GM21723 (cell line): ENCODE data around the gene WDR93.

Source experiments
- ATAC-seq: cut with Tn5 transposase; IDR thresholded peaks from one replicate; pipeline ENCODE4 v1.9.1; 2021; ENCODE audit warnings: mild to moderate bottlenecking, moderate library complexity; ENCODE audit not compliant: unreplicated experiment

Gene WDR93

GRCh38 chr15:89747708-89748682, 57.4 kb downstream of the WDR93 start:
- ATAC-seq: no peak

GRCh38 chr15:89749054-89749453, 58.4 kb downstream of the WDR93 start:
- no peak for ATAC-seq

GRCh38 chr15:89749526-89749925, 58.9 kb downstream of the WDR93 start:
- no peak for ATAC-seq

DNA sequence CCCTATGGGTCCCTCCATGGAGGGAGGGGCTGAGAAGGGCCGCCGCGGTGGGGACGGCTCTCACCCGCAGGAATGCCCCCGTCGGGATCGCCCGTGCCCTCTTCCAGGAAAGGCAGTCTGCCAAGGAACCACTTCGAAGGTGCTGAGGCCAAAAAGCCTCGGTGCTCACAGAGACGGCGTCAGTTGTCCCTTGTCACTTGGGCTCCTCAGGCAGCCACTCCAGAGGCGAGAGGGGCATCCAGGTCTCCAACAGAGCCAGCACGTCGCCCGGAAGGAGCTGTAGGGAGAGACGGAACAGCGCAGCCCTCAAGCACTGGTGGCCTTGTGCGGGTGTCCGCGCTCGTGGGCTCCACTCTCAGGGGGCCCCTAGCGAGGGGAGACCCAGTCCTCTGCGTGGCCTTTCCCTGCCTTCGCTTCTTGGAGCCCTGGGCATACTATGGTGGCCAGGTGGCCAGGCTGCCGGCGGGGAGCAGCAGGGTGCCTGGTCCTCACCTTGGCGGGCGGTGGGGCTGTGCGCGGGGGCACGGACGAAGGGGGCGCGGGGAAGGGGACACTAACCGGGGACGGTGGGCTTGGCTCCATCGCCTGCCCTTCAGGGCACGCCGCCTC, 59.4 kb downstream of the WDR93 start:
- no peak for ATAC-seq

DNA sequence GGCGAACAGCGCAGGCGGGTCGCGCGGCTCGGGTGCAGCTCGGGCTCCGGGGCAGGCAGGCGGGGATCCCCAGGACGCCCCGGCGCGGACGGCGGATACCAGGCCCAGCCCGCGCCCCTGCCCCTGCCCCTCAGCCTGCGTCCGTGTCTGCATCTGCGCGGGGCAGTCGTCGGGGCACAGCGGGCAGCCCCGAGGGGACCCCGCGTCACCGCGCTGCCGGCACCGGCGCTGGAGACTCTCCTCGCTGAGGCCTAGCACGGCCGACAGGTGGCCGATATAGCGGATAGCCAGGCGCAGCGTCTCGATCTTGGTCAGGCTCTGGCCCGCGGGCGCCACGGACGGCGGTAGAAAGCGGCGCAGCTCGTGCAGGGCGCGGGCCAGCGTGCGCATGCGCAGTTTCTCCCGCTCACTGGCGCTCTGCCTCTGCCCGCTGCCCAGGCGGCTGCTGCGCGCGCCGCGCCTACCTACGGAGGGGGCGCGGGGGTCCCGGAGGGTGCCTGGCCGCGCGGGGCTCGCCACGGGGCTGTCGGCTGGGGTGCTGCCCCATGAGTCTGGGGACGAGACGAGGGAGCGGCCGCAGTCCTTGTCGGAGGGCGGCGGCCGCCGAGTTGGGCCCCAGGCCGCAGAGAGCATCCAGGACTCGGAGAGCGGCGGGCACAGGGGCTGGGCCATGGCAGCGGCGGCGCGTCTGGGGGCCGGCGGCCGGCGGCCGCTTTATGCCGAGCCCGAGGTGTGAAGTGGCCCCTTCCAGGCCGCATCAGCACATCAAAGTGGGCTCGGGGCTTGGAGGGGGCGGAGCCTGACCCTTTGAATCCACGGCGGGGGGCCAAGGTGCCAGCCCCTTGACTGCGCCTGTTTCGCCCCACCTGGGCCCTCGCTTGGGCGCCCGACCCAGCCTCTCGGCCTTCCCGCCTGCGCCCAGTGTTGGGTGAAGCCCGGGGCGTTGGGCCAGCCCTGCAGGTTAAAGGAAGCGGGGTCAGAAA, 60.2 kb downstream of the WDR93 start, which contains the start of gene MESP1:
TSS of gene MESP1 (minus strand) at position 690 of the 983 bp plus-strand sequence. CDS start at position 672, 18 bp downstream.
- peak; percentile 93 for ATAC-seq

- no peak for ATAC-seq
Observed at GRCh38 chr15:89751748-89752147, 61.1 kb downstream of the WDR93 start.

GRCh38 chr15:89753855-89754254, 63.2 kb downstream of the WDR93 start:
- ATAC-seq: no peak

- ATAC-seq: no peak
Observed at GRCh38 chr15:89754361-89755154, 63.9 kb downstream of the WDR93 start.

DNA sequence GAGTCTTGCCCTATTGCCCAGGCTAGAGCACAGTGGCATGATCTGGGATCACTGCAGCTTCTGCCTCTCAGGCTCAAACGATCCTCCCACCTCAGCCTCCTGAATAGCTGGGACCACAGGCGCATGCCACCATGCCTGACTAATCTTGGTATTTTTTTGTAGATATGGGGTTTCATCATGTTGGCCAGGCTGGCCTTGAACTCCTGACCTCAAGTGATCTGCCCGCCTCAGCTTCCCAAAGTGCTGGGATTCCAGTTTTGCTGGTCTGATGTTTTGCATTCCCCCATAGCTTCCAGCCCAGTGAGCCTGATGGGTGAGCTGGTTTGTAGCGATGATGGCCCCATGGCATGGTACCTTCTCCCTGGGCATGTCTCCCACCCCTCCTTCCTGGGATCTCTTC, 65.1 kb downstream of the WDR93 start:
- ATAC-seq: no peak

DNA sequence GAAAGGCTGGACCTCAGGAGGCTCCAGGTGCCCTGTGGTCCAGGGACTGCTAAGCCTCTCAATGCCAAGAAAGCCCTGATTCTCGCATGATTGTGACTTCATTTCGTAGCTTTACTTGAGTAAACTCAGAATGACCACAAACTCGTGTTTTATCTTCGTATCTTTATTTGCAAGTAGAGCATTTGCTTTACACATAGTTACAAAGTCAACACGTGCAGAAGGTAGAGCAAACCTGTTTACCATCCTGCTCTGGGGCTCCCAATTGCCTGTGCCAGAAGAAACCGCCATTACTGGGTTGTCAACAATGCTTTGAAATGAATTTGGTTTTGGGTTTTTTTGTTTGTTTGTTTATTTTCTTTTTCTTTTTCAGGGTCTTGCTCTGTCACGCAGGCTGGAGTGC, 66.3 kb downstream of the WDR93 start:
- no peak for ATAC-seq

DNA sequence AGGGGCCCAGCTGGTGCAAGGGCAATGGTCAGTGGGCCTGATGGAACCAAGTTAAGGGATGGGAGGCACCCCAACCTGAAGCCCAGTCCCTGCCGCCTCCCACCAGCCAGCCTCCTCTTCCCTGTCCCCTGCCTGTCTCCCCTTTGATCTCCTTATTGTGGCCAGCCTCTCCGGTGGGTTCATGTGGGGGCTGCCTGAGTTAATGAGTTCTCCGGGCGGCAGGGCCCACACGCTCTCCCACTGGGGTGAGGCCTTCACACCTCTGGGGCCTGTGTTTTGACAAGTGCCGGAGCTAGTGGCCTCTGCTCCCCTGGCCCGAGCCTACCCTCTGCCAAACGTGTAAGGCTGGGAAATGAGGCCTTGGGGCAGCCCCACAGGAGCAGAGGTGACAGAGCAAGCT, 67.7 kb downstream of the WDR93 start:
- no peak for ATAC-seq

DNA sequence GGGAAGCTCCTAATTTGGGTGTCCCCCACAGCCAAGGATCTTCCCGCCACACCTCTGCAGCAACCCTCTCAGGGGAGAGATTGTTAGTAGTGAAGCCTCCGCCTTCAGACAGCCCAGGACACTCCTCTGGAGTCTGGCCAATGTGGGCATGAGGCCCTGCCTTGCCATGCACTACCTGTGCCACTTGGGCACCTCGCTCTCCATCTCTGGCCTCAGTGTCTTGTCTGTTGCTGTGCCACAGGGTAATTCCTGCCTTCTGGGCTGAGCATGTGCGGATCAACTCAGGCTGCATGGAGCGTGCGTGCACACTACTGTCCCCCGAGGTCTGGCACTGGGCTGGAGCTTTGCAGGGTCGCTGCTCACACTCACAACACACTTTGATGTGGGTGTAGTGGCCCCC, 68.4 kb downstream of the WDR93 start:
- no peak for ATAC-seq

GRCh38 chr15:89759835-89760234, 69.2 kb downstream of the WDR93 start:
- no peak for ATAC-seq

DNA sequence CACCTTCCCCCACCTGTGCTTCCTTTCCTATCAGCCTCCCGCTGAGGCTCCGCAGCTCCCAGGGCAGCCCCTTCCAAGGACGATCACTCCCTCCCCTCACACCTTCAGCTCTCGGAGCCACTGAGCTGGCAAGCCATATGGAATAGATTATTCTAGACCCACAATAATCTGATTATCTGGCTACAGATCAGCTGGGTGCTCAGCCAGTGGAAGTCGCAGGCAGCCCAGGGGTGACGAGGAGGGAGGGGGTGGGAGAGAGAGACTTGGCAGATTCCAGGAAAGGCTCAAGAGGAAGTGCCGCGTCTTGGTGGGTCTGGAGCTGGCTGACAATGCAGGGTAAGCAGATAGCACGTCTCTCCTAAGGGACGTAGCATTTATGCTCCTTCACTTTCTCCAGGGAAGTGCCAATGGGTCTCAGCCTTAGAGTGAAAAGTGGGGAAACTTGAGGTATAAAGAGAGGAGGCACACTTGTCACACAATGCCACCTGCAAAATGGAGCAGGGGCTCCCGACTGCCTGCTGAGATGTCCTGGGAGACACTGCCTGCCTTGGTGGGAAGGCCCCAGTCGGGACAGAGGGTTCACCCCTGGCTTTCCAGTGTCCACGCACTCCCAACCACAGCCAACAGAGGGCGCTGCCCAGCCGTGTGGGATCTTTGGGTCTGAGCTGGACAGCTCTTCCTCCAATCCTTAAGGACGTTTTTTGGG, 69.8 kb downstream of the WDR93 start:
- ATAC-seq: peak; percentile 72

DNA sequence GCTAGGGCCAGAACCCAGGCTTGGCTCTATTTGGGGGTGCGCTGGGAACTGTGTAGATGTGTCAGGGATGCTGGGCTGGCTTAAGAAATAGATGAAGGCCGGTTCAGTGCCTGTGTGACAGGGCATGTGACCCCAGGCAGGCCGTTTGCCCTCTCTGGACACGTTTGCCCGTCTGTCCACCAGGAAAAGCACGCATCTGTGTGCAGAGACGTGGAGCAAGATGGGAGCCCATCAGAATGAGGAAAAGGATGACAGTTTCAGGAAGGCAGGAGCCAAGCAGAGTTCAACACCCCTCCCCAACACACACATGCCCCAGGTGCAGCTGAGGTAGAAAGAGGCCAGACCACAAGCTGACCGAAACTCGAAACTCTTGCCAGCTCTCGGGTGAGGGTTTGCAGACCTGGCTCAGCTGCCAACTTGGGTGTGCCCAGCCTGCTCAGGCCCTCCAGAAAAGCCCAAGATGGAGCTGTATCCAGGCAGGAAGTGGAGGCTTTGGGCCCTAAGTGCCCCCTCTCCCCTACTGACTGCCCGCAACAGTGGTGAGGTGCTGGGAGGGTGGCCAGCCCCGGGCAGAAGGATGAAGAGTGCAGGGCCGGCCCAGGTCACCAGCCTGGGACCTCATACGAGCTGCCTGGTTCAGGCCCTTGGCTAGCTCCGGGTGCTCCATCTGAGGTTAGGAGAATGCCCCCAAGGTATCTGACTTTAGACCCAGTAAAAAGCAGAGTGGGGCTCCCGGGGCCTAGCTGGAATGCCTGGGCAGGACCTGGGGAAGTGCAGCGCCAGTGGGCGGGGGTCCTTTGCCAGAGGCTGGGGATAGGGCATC, 70.6 kb downstream of the WDR93 start:
- no peak for ATAC-seq

GRCh38 chr15:89761929-89762328, 71.3 kb downstream of the WDR93 start:
- ATAC-seq: no peak

DNA sequence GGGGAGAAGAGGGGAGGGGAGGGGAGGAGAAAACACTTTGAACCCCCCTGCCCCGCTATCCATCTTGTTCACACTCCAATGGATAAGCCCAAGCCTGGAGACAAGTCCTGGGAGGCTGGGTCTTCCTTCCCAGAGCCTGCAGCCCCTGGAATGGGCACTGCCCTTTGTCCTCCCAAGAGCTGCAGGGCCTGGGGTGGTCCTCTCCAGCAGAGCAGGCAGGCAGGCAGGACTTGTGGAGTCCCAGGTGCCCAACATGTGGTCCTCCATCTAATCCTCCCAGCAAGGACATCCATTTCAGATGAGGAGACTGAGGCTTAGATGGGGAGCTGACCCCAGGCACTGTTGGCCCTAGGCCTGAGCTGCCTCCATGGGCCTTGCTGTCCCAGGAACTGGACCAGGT, 75.1 kb downstream of the WDR93 start:
- no peak for ATAC-seq
